ENCODE data around the gene RPL28.
"Not testable (repeated sequence)": the region's sequence is repeated elsewhere in the genome, so short reads cannot be mapped to it uniquely, and the experiment has no call there.

RPL28 gene

DNA sequence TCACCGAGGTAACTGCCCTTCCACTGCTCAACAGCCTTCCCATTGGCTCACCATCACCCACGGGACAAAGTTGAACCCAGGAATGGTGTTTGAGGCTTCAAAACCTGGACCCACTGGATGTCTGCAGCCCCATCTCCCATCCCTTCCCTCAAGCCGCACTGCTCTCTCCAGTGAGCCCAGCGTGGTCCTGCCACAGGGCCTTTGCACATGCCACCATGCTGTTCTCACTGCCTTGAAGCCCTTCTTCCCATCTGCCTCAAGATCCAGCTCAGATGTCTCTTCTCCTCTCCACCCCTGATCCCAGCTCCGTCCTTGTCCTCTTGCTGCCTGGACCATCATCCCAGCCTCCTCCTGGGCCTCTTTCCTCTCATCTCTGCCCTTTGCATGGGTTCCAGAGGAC is 53.3 kb downstream of the RPL28 start:
- H3K4me1 Mint-ChIP-seq = peaks cover 26% of the 10 kb centered on the region
- peaks cover 3% of the 10 kb centered on the region for H3K36me3 Mint-ChIP-seq (ENCODE audit: insufficient read depth)
- H3K9me3 Mint-ChIP-seq = no peaks in the 10 kb centered on the region
- peaks cover 65% of the 10 kb centered on the region for H3K27me3 Mint-ChIP-seq
- ATAC-seq (replicated peaks; ENCODE audit: extremely low read depth, poor library complexity, severe bottlenecking) (no peak), DNase-seq (ENCODE audit: low spot score in 2 of 2) (no peak)
- no peak overlapping the region for H3K27ac Mint-ChIP-seq (ENCODE audit: low read depth)
- no peak overlapping the region for H3K4me3 Mint-ChIP-seq

DNA sequence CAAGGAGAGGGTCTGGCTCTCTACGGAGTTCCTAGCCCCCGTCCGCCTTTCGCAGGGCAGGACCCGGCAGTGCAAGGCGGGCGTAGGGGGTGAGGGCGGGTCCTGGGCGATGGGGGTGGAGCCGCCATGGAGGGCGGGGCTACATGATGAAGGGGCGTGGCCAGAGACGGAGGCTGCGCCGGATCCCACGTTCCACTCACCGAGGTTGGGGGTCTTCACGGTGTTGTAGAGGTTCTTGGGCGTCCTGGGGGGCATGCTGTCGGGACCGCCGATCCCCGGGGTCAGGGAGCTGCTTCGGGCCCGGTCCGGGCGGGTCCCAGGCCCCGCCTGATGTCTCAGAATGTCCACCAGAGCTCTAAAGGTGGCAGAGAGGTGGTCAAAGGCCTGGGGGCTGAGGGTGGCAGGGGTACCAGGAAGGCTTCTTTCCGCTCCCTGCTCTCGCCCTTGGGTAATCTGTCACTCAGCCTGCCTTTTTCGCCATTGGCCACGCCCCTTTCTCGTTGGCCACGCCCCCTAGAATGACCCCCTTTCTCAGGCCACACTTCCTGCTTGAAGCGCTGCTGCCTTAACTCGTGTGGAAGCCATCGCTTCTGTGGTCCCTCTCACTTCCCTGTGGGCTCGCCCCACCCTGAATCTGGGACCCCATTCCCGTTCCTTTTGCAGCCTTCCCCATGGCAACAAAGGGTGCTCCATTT is 54.8 kb downstream of the RPL28 start:
- H3K4me3 Mint-ChIP-seq = no peak overlapping the region
- peaks cover 26% of the 10 kb centered on the region for H3K4me1 Mint-ChIP-seq
- ATAC-seq (replicated peaks; ENCODE audit: extremely low read depth, poor library complexity, severe bottlenecking) (no peak), DNase-seq (ENCODE audit: low spot score in 2 of 2) (no peak)
- H3K9me3 Mint-ChIP-seq = no peaks in the 10 kb centered on the region
- peaks cover 3% of the 10 kb centered on the region for H3K36me3 Mint-ChIP-seq (ENCODE audit: insufficient read depth)
- peaks cover 78% of the 10 kb centered on the region for H3K27me3 Mint-ChIP-seq
- no peak overlapping the region for H3K27ac Mint-ChIP-seq (ENCODE audit: low read depth)

DNA sequence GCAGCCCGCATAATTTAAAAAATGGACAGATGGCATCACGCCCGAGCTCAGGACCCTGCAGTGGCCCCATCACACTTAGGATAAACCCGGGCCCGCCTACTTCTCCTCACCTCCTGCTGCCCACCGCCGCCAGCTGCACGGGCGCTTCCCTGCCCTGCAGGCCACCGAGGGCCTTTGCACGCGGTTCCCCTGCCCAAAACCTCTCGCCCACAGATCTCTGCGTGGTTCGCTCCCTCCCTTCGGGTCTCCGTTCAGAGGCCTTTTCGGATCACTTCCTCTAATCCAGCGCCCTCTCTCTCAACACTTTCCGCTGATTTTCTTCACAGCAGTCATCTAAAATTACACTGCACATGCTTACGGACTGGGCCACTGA is 55.6 kb downstream of the RPL28 start:
- Mint-ChIP-seq H3K4me3 (peak overlapping the region; percentile 53), H3K4me1 (peaks cover 26% of the 10 kb centered on the region), H3K27me3 (peaks cover 78% of the 10 kb centered on the region), H3K27ac (ENCODE audit: low read depth) (no peak overlapping the region), H3K9me3 (no peaks in the 10 kb centered on the region), H3K36me3 (ENCODE audit: insufficient read depth) (peaks cover 3% of the 10 kb centered on the region)
- DNase-seq (ENCODE audit: low spot score in 2 of 2) = no peak
- ATAC-seq (replicated peaks; ENCODE audit: extremely low read depth, poor library complexity, severe bottlenecking) = no peak

DNA sequence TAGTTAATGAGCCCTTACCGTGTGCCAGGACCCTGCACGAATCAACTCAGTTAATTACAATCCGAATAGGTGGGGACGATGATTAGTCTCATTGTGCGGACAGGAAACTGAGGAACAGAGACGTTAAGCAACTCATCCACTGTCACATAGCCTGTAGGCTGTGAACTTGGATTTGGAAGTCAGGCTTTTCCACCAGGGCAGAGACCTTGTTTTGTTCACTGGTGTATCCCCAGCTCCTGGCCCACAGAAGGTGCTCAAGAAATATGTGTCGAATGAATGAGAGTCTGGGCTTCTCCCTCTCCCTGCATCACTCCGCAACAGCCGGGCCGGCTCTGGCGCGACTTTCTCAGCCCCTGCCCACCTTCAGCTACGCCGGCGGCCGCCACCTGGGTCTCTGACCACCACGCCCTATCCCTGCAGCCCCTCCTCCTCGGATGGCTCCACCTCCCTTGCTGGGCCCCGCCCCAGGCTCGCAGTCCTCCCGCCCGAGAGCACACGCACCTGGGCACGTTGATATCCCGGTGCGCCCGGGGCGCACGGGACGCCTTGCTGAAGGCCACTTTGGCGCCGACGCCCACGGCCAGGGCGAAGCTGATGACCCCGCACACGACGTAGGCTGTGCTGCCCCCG is 56.1 kb downstream of the RPL28 start:
- H3K36me3 Mint-ChIP-seq (ENCODE audit: insufficient read depth) = peaks cover 3% of the 10 kb centered on the region
- H3K27ac Mint-ChIP-seq (ENCODE audit: low read depth) = no peak overlapping the region
- H3K27me3 Mint-ChIP-seq = peaks cover 73% of the 10 kb centered on the region

DNA sequence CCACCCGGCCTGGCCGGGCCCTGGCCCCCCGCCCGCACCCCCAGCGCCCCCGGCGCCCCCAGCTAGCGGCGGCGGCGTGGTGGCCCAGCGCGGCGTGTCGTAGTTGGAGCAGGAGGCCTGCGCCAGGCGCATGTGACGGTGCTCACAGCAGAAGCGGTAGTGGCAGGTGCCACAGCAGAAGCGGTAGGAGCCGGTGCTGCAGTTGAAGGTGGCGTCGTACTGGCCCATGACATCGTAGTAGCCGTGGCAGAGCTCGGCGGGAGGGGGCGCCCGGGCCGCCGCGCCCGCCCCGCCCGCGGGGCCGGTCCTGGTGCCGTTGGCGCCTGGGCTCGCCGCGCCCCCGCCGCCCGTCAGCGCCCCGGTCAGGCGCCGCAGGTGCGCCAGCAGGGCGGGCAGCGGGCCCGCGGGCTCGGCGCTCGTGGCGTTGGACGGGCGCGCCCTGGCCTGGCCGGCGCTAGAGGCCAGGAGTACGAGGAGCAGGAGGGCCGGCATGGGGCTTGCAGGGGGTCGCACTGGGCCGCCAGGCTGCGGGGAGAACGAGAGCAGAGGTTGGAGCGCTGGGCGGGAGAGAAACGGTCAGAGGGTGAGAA is 56.7 kb downstream of the RPL28 start:
- Mint-ChIP-seq H3K4me1 (peaks cover 26% of the 10 kb centered on the region), H3K27ac (ENCODE audit: low read depth) (peak overlapping the region; percentile 54), H3K4me3 (no peak overlapping the region), H3K9me3 (no peaks in the 10 kb centered on the region), H3K27me3 (peaks cover 67% of the 10 kb centered on the region), H3K36me3 (ENCODE audit: insufficient read depth) (peaks cover 3% of the 10 kb centered on the region)
- ATAC-seq (replicated peaks; ENCODE audit: extremely low read depth, poor library complexity, severe bottlenecking) (peak; percentile 61), DNase-seq (ENCODE audit: low spot score in 2 of 2) (no peak)

More for the DNA sequence above, 56.1 kb downstream of the RPL28 start:
- no peaks in the 10 kb centered on the region for H3K9me3 Mint-ChIP-seq
- peak overlapping the region; percentile 53 for H3K4me3 Mint-ChIP-seq
- ATAC-seq (replicated peaks; ENCODE audit: extremely low read depth, poor library complexity, severe bottlenecking) (no peak), DNase-seq (ENCODE audit: low spot score in 2 of 2) (no peak)
- peaks cover 26% of the 10 kb centered on the region for H3K4me1 Mint-ChIP-seq

GRCh38 chr19:55443045-55443823 is 57.5 kb downstream of the RPL28 start, which contains the start of gene SHISA7:
Gene SHISA7 (minus strand): TSS chr19:55443300. CDS start chr19:55442863, 437 bp downstream.
- H3K4me3 Mint-ChIP-seq = no peak within 1 kb of the TSS

DNA sequence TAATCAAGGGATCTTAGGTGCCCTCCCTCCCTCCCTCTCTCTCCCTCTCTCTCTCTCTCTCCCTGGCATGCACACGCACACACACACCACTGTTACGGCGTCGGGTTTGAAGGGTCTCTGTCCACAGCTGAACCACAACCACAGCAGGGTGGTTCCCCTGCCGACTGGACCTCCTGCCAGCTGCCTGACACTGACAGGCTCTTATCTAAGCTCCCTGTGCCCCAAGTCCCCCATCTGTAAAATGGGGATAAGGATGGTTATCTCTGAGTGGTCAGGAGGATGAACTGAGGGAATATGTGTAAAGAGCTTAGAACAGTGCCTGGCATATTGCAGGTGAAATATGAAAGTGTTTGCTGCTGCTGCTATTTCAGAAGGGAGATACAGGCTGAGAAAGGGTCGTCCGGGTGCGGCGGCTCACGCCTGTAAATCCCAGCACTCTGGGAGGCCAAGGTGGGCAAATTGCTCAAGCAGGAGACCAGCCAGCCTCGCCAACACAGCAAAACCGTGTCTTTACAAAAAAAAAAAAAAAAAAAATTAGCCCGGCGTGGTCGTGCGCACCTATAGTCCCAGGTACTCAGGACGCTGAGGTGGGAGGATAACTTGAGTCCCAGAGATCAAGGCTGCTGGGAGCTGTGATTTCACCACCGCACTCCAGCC is 58.2 kb downstream of the RPL28 start:
- DNase-seq (ENCODE audit: low spot score in 2 of 2) (no peak), ATAC-seq (replicated peaks; ENCODE audit: extremely low read depth, poor library complexity, severe bottlenecking) (no peak)
- H3K9me3 Mint-ChIP-seq = no peaks in the 10 kb centered on the region
- H3K4me1 Mint-ChIP-seq = peaks cover 25% of the 10 kb centered on the region
- peaks cover 59% of the 10 kb centered on the region for H3K27me3 Mint-ChIP-seq
- peaks cover 2% of the 10 kb centered on the region for H3K36me3 Mint-ChIP-seq (ENCODE audit: insufficient read depth)
- H3K4me3 Mint-ChIP-seq = no peak overlapping the region
- H3K27ac Mint-ChIP-seq (ENCODE audit: low read depth) = no peak overlapping the region

More at GRCh38 chr19:55443045-55443823, 57.5 kb downstream of the RPL28 start, which contains the start of gene SHISA7:
- Mint-ChIP-seq H3K27ac (ENCODE audit: low read depth) (peak within 1 kb of the TSS; percentile 54), H3K36me3 (ENCODE audit: insufficient read depth) (peaks cover 3% of the 10 kb centered on the region), H3K9me3 (no peaks in the 10 kb centered on the region), H3K4me1 (peaks cover 26% of the 10 kb centered on the region), H3K27me3 (peaks cover 65% of the 10 kb centered on the region)
- ATAC-seq (replicated peaks; ENCODE audit: extremely low read depth, poor library complexity, severe bottlenecking) = no peak
- DNase-seq (ENCODE audit: low spot score in 2 of 2) = no peak

DNA sequence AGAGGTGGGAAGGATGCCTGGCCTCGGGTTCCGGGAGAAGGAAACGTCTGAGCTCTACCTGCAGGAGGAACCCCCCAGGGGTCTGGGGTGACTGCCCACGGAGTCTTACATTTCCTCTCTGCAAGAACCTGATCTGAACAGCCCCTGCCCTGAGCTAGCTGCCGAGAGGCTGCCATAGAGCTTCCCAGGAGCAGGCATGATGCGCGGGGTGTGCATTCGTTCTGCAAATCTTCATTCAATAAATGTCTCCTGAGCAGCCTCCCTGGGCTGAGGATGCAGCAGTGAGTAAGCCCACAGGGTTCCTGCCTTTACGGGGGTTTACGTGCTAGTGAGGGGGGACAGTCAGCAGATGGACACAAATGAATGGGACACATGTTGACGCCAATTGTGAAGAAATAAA is 58.9 kb downstream of the RPL28 start:
- no peak overlapping the region for H3K4me3 Mint-ChIP-seq
- H3K27ac Mint-ChIP-seq (ENCODE audit: low read depth) = no peak overlapping the region

DNA sequence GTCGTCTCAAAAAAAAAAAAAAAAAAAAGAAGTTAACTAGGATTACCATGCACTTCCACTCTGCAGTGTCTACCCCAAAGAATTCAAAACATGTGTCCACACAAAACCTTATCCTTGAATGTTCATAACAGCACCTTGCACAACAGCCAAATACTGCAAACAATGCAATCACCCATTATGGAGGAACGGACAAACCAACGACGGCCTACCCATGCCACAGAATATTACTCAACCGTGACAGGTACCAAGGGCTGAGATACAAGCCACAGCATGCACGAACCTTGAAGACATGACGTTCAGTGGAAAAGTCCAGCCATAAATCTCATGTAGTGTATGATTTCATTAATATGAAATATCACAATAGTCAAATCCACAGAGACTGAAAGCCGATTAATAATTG is 60.3 kb downstream of the RPL28 start:
- no peak for ATAC-seq (replicated peaks; ENCODE audit: extremely low read depth, poor library complexity, severe bottlenecking)
- Mint-ChIP-seq H3K36me3 (ENCODE audit: insufficient read depth) (peaks cover 1% of the 10 kb centered on the region), H3K27me3 (peaks cover 38% of the 10 kb centered on the region), H3K4me3 (no peak overlapping the region), H3K27ac (ENCODE audit: low read depth) (no peak overlapping the region), H3K4me1 (peaks cover 19% of the 10 kb centered on the region), H3K9me3 (no peaks in the 10 kb centered on the region)
- no peak for DNase-seq (ENCODE audit: low spot score in 2 of 2)

More for the DNA sequence above, 58.9 kb downstream of the RPL28 start:
- H3K9me3 Mint-ChIP-seq = no peaks in the 10 kb centered on the region
- H3K4me1 Mint-ChIP-seq = peaks cover 18% of the 10 kb centered on the region
- H3K36me3 Mint-ChIP-seq (ENCODE audit: insufficient read depth) = no peaks in the 10 kb centered on the region
- ATAC-seq (replicated peaks; ENCODE audit: extremely low read depth, poor library complexity, severe bottlenecking) = no peak
- peaks cover 52% of the 10 kb centered on the region for H3K27me3 Mint-ChIP-seq
- no peak for DNase-seq (ENCODE audit: low spot score in 2 of 2)

DNA sequence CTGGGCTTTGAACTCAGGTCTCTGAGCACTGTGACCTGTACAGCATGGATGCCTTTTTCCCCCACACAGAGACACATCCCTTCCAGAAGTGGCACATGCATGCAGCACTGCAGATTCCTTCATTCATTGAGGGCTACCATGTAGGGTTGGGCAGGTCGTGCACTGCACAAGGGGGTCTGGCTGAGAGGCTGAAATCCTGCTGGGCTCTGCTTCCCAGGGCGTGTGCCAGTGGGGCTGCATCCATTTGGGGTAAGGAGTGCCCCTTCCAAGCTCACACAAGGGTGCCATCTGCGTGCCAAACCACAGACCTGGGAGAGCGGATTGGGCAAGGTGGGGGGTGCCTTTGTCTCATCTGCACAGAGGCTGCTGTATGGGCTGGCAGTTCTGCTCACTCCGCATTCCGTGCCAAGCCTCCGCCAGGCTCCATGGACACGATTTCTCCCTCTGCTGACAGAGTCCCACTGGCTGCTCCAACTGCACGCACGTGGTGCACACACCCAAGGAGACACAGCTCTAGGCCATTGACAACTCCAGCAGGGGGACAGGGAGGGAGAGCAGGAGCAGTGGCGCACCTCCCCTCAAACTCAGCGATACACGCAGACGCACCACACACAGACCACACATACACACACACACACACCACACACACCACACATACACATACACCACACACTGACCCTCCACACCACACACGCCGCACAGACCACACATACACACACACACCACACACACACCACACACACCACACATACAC is 61.9 kb downstream of the RPL28 start:
- Mint-ChIP-seq H3K9me3 (no peaks in the 10 kb centered on the region), H3K4me3 (no peak overlapping the region), H3K27me3 (peaks cover 27% of the 10 kb centered on the region), H3K27ac (ENCODE audit: low read depth) (no peak overlapping the region), H3K36me3 (ENCODE audit: insufficient read depth) (peaks cover 1% of the 10 kb centered on the region), H3K4me1 (peaks cover 17% of the 10 kb centered on the region)
- DNase-seq (ENCODE audit: low spot score in 2 of 2) (no peak), ATAC-seq (replicated peaks; ENCODE audit: extremely low read depth, poor library complexity, severe bottlenecking) (no peak)

DNA sequence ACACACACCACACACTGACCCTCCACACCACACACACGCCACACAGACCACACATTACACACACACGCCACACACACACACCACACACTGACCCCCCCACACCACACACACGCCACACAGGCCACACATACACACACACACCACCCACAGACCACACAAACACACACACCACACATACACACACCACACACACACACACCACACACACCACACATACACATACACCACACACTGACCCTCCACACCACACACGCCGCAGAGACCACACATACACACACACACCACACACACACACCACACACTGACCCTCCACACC is 62.4 kb downstream of the RPL28 start:
- not testable (repeated sequence) for H3K9me3 Mint-ChIP-seq; H3K4me3 Mint-ChIP-seq; DNase-seq (ENCODE audit: low spot score in 2 of 2); H3K27ac Mint-ChIP-seq (ENCODE audit: low read depth); H3K36me3 Mint-ChIP-seq (ENCODE audit: insufficient read depth); ATAC-seq (replicated peaks; ENCODE audit: extremely low read depth, poor library complexity, severe bottlenecking)
- Mint-ChIP-seq H3K27me3 (peaks cover 26% of the 10 kb centered on the region), H3K4me1 (peaks cover 13% of the 10 kb centered on the region)

GRCh38 chr19:55449469-55449868 is 63.7 kb downstream of the RPL28 start:
- DNase-seq (ENCODE audit: low spot score in 2 of 2) = no peak
- peaks cover 4% of the 10 kb centered on the region for H3K36me3 Mint-ChIP-seq (ENCODE audit: insufficient read depth)
- H3K4me3 Mint-ChIP-seq = no peak overlapping the region
- H3K4me1 Mint-ChIP-seq = peaks cover 12% of the 10 kb centered on the region
- H3K9me3 Mint-ChIP-seq = no peaks in the 10 kb centered on the region
- ATAC-seq (replicated peaks; ENCODE audit: extremely low read depth, poor library complexity, severe bottlenecking) = no peak
- H3K27ac Mint-ChIP-seq (ENCODE audit: low read depth) = no peak overlapping the region
- peaks cover 26% of the 10 kb centered on the region for H3K27me3 Mint-ChIP-seq

All from central memory CD8-positive, alpha-beta T cell (primary cell).